GM12874 (cell line): ENCODE data around the gene ANO9.

ENCODE experiments used
- TF ChIP-seq, protein P1 (sequence below): IDR thresholded peaks from 2 replicates; pipeline ENCODE4 v1.5.1; 2011; ENCODE audit warnings: low read depth, mild to moderate bottlenecking, control low read depth, low read length, moderate library complexity; ENCODE audit not compliant: insufficient read depth

Gene ANO9

DNA sequence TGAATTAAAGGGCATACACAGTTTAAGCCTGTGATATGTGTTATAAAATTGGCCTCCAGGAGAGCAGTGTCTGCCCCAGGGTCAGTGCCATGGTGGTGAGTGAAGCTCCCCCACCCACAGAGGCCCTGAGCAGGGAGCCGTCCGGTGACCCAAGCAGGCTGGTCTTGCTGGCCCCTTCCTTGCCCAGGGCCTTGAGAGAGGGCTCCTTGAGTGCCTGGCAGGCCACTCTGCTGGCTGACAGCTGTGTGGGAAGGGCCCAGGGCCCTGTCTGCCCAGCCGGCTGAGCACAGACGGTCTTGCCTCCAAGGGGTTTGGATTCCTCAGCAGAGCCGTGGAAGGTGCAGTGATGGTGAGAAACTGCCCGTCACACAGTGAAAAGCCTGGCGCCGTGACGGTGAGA, 34.1 kb upstream of the ANO9 start:
- TF ChIP-seq, protein P1, sequence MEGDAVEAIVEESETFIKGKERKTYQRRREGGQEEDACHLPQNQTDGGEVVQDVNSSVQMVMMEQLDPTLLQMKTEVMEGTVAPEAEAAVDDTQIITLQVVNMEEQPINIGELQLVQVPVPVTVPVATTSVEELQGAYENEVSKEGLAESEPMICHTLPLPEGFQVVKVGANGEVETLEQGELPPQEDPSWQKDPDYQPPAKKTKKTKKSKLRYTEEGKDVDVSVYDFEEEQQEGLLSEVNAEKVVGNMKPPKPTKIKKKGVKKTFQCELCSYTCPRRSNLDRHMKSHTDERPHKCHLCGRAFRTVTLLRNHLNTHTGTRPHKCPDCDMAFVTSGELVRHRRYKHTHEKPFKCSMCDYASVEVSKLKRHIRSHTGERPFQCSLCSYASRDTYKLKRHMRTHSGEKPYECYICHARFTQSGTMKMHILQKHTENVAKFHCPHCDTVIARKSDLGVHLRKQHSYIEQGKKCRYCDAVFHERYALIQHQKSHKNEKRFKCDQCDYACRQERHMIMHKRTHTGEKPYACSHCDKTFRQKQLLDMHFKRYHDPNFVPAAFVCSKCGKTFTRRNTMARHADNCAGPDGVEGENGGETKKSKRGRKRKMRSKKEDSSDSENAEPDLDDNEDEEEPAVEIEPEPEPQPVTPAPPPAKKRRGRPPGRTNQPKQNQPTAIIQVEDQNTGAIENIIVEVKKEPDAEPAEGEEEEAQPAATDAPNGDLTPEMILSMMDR = no peak

DNA sequence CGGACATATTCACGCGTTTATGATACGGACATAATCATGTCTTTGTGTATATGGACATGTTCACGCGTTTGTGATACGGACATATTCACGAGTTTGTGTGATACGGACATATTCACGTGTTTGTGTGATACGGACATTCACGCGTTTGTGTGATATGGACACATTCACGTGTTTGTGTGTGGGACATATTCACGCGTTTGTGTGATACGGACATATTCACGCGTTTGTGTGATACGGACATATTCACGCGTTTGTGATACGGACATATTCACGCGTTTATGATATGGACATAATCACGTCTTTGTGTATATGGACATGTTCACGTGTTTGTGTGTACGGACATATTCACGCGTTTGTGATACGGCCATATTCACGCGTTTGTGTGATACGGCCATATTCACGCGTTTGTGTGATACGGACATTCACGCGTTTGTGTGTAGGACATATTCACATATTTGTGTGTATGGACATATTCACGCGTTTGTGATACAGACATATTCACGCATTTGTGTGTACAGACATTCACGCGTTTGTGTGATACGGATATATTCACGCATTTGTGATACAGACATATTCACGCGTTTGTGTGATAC, 33.2 kb upstream of the ANO9 start:
- TF ChIP-seq, protein P1 = no peak

DNA sequence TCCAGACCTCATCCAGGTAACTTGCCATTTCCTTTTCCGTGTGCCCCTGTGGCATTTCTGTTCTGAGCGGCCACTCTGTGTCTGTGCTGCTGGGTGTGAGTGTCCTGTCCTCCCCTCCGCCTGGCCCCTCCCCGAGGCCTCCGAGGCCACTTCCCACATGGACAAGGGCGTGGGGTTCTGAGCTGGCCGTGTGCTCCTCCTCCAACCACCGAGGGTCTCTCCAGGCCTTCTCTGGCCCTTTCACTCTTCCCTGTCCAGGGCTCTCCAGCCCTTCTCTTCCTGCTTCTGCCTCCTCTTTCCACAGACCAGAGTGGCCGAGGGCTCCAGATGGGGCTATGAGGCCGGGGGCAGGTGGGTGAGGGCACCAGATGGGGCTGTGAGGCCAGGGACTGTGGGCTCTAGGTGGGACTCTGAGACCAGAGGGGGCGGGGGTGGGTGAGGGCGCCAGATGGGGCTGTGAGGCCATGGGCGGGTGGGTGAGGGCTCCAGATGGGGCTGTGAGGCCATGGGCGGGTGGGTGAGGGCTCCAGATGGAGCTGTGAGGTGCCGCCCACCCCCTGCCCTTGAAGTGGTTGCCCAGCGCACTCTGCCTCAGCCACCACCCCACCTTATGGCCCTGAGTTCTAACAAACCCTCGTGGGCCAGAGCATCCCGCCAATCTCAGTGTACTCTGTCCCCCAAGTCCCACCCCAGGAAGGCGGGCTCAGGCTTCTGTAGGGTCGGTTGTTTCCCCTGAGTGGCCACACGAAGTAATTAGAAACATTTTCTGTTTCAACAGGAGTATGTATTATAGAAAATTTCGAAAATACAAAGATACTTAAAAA, 32.4 kb upstream of the ANO9 start:
- TF ChIP-seq, protein P1 = no peak

DNA sequence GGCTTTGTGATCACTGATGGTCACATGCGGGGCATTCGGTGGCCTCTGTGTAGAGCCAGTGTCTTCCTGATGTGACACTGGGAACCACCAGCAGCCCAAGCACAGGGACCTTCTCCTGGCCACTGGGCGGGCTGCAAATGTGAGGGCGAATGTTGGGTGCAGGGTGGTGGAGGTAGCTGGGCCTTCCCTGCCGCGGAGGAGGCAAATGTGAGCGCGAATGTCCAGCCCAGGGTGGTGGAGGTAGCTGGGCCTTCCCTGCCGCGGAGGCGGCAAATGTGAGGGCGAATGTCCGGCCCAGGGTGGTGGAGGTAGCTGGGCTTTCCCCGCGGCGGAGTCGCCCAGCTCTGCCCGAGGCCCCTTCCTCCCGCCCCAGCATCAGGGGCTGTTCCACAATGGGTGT, 31.6 kb upstream of the ANO9 start:
- TF ChIP-seq, protein P1 = no peak

DNA sequence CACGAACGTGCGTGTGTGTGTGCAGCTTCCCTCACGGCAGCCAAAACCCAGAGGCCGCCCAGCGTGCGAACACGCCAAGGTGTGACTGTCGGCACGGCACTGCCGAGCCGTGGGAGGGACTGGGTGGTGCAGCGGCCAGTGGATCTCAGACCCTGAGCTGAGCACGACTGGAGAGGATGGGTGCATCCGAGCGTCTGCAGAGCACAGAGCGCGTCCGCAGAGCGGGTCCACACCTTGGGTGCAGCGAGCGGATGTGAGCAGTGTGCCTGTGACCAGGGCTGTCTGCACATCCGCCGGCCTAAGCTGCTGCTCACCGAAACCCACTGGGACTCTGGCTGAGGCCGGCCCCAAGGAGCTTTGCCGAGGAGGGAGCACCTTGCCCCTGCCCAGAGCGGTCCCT, 31.0 kb upstream of the ANO9 start:
- TF ChIP-seq, protein P1 = no peak

DNA sequence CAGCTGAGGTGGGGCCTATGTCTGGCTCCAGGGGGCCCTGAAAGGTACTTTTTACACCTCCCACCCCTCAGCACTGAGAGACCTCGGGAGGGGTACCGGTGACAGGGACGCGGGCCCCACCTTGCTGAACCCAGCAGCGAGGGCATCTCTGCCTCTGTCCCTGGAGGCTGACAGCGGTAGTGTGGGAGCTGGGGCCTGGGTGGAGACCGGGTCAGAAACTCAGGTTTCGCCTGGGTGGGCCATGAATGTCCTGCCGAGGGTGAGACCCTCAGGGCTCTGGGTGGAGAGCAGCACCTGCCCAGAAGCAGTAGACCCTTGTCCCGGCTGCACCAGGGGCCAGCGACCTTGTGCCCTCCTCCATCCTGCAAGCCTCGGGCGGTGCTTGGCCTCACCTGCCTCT, 30.5 kb upstream of the ANO9 start:
- TF ChIP-seq, protein P1 = no peak

DNA sequence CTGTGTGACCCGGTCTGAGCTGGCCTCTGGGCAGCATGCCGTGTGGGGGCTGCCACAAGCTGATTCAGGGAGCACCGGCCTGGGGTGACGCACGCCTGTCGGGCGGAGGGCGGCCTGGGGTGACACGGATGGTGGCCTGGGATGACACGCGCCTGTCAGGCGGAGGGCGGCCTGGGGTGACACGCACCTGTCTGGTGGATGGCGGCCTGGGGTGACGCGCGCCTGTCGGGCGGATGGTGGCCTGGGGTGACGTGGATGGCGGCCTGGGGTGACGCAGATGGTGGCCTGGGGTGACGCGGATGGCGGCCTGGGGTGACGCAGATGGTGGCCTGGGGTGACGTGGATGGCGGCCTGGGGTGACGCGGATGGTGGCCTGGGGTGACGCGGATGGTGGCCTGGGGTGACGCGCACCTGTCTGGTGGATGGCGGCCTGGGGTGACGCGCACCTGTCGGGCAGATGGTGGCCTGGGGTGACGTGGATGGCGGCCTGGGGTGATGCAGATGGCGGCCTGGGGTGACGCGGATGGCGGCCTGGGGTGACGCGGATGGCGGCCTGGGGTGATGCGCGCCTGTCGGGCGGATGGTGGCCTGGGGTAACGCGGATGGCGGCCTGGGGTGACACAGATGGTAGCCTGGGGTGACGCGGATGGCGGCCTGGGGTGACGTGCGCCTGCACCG, 29.8 kb upstream of the ANO9 start:
- TF ChIP-seq, protein P1 = no peak
